ENCODE results near the gene IRAG1.

- no peak for TF ChIP-seq CTCF (conservative IDR thresholded peaks at IDR 0.05; ENCODE audit: low read length)
- no peak for TF ChIP-seq EZH2phosphoT487 (IDR thresholded peaks at IDR 0.05; ENCODE audit: borderline replicate concordance, low read depth, low read length)
Measured at GRCh38 chr11:10646681-10647355, 46.7 kb downstream of the IRAG1 start.

Data from OCI-LY7 (cell line).